A549 (cell line): ENCODE results near the gene KRTAP4-4.

Experiments used
- CBX2 ChIP-seq: fragments of 200-600 bp; sonication (generic); IDR thresholded peaks from 2 replicates; pipeline ENCODE4 v1.6.1; 2016; ENCODE audit warnings: low read depth, mild to moderate bottlenecking, borderline replicate concordance
- CHD2 ChIP-seq: fragments of 150-350 bp; IDR thresholded peaks from 2 replicates; pipeline ENCODE4 v1.6.1; 2014; ENCODE audit warnings: low read length; ENCODE audit not compliant: partially characterized antibody
- CHD4 ChIP-seq: fragments of 200-600 bp; sonication (generic); IDR thresholded peaks from 2 replicates; pipeline ENCODE4 v1.6.1; 2016; ENCODE audit warnings: antibody characterized with exemption, mild to moderate bottlenecking, borderline replicate concordance
- KDM5A ChIP-seq: fragments of 200-600 bp; sonication (generic); IDR thresholded peaks from 2 replicates; pipeline ENCODE4 v1.6.1; 2016; ENCODE audit warnings: antibody characterized with exemption, mild to moderate bottlenecking
- POLR2A ChIP-seq: IDR thresholded peaks from 2 replicates; pipeline ENCODE4 v1.6.1; 2012; ENCODE audit warnings: mild to moderate bottlenecking, low read length
- POLR2AphosphoS2 ChIP-seq: conservative IDR thresholded peaks from 2 replicates; pipeline ENCODE4 v1.6.1; 2012; ENCODE audit warnings: low read length, improper control_type of control experiment, inconsistent platforms
- REST ChIP-seq: fragments of 200-600 bp; sonication (generic); IDR thresholded peaks from 2 replicates; pipeline ENCODE4 v1.6.1; 2016; ENCODE audit warnings: antibody characterized with exemption, mild to moderate bottlenecking, moderate library complexity
- ZSCAN20 ChIP-seq: fragments of 250-450 bp; sonication (Bioruptor Pico); IDR thresholded peaks from 2 replicates; pipeline ENCODE4 v1.8.0; 2022; ENCODE audit warnings: mild to moderate bottlenecking, moderate library complexity
- TF ChIP-seq, protein P1 (sequence below): fragments of >200 bp; sonication (Bioruptor Twin); formaldehyde crosslinking; IDR thresholded peaks from 3 replicates; pipeline ENCODE4 v1.5.1; 2016

- TF ChIP-seq POLR2A (no peak), CHD4 (no peak), CBX2 (no peak), POLR2AphosphoS2 (no peak), REST (no peak), KDM5A (no peak), ZSCAN20 (CRISPR knock-in tag) (no peak), CHD2 (no peak)
- TF ChIP-seq, protein P1, sequence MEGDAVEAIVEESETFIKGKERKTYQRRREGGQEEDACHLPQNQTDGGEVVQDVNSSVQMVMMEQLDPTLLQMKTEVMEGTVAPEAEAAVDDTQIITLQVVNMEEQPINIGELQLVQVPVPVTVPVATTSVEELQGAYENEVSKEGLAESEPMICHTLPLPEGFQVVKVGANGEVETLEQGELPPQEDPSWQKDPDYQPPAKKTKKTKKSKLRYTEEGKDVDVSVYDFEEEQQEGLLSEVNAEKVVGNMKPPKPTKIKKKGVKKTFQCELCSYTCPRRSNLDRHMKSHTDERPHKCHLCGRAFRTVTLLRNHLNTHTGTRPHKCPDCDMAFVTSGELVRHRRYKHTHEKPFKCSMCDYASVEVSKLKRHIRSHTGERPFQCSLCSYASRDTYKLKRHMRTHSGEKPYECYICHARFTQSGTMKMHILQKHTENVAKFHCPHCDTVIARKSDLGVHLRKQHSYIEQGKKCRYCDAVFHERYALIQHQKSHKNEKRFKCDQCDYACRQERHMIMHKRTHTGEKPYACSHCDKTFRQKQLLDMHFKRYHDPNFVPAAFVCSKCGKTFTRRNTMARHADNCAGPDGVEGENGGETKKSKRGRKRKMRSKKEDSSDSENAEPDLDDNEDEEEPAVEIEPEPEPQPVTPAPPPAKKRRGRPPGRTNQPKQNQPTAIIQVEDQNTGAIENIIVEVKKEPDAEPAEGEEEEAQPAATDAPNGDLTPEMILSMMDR: no peak
Observed at GRCh38 chr17:41121742-41122141, 38.8 kb downstream of the KRTAP4-4 start.
